WTC11 (cell line): ENCODE data around the gene MUC6. TPM values are rescaled to one million over a fixed set of nuclear protein-coding genes. Genes with fewer than 3 reads are reported as not detected.

Experiments
- ATAC-seq: fragments of 200-7000 bp; cut with Tn5 transposase; 2 replicates; pipeline ENCODE4 v1.10.0; 2021; ENCODE audit warnings: mild to moderate bottlenecking, moderate library complexity
- CTCF ChIA-PET: fragments of 300-600 bp; sonication (Branson Sonifier 250); formaldehyde crosslinking; loops from one replicate; lab custom pipeline; 2021; ENCODE audit warnings: antibody characterized with exemption; lab: Charles Lee
- POLR2A ChIA-PET: fragments of 350-600 bp; sonication (Branson Sonifier 250); formaldehyde crosslinking; loops from one replicate; lab custom pipeline; 2021; ENCODE audit warnings: antibody characterized with exemption; lab: Charles Lee
- DNase-seq: peaks from one replicate; pipeline ENCODE4 v3.0.0; 2021; ENCODE audit warnings: low spot score
- H3K27ac Mint-ChIP-seq: 2 replicates; pipeline ENCODE4 v1.8.0; 2021; ENCODE audit warnings: mixed read lengths
- H3K27me3 Mint-ChIP-seq: 2 replicates; pipeline ENCODE4 v1.8.0; 2021; ENCODE audit warnings: low read depth, mild to moderate bottlenecking, moderate library complexity, mixed read lengths
- H3K36me3 Mint-ChIP-seq: 2 replicates; pipeline ENCODE4 v1.8.0; 2021; ENCODE audit warnings: mixed read lengths
- H3K4me1 Mint-ChIP-seq: 2 replicates; pipeline ENCODE4 v1.8.0; 2022; ENCODE audit warnings: mixed read lengths
- H3K4me3 Mint-ChIP-seq: 2 replicates; pipeline ENCODE4 v1.8.0; 2021; ENCODE audit warnings: mild to moderate bottlenecking, moderate library complexity, mixed read lengths
- H3K9me3 Mint-ChIP-seq: 2 replicates; pipeline ENCODE4 v1.8.0; 2021; ENCODE audit warnings: mixed read lengths
- CDX4 ChIP-seq: fragments of 250-450 bp; sonication (Bioruptor Pico); IDR thresholded peaks from 2 replicates; pipeline ENCODE4 v1.9.0; 2021; ENCODE audit warnings: moderate library complexity, mild to moderate bottlenecking, inconsistent platforms, borderline replicate concordance
- EMX1 ChIP-seq: fragments of 250-450 bp; sonication (Bioruptor Pico); IDR thresholded peaks from 2 replicates; pipeline ENCODE4 v1.8.0; 2021; ENCODE audit warnings: mild to moderate bottlenecking
- FOXK1 ChIP-seq: sonication (generic); formaldehyde crosslinking; IDR thresholded peaks from 2 replicates; pipeline ENCODE4 v1.8.0; 2022; ENCODE audit warnings: mild to moderate bottlenecking, moderate library complexity, missing genetic modification reagents
- NR1H2 ChIP-seq: sonication (generic); formaldehyde crosslinking; IDR thresholded peaks from 2 replicates; pipeline ENCODE4 v1.9.0; 2021; ENCODE audit warnings: mild to moderate bottlenecking, moderate library complexity, missing genetic modification reagents
- SP1 ChIP-seq: sonication (generic); formaldehyde crosslinking; conservative IDR thresholded peaks from 2 replicates; pipeline ENCODE4 v1.8.1; 2022; ENCODE audit warnings: missing genetic modification reagents
- TEAD1 ChIP-seq: sonication (generic); formaldehyde crosslinking; IDR thresholded peaks from 2 replicates; pipeline ENCODE4 v1.8.0; 2022; ENCODE audit warnings: mild to moderate bottlenecking, missing genetic modification reagents
- TEAD4 ChIP-seq: sonication (generic); formaldehyde crosslinking; IDR thresholded peaks from 2 replicates; pipeline ENCODE4 v1.8.0; 2022; ENCODE audit warnings: mild to moderate bottlenecking, missing genetic modification reagents
- USF2 ChIP-seq: sonication (generic); formaldehyde crosslinking; IDR thresholded peaks from 2 replicates; pipeline ENCODE4 v1.8.1; 2023; ENCODE audit warnings: mild to moderate bottlenecking, missing genetic modification reagents, moderate library complexity
- ZNF317 ChIP-seq: sonication (generic); formaldehyde crosslinking; IDR thresholded peaks from 2 replicates; pipeline ENCODE4 v1.8.1; 2023; ENCODE audit warnings: low read depth, mild to moderate bottlenecking, moderate library complexity, missing genetic modification reagents, borderline replicate concordance
- ZNF512 ChIP-seq: sonication (generic); formaldehyde crosslinking; IDR thresholded peaks from 2 replicates; pipeline ENCODE4 v1.8.1; 2022; ENCODE audit warnings: missing genetic modification reagents, borderline replicate concordance
- total RNA-seq: library from RNA; stranded (reverse); gene quantifications from 3 replicates; pipeline ENCODE4 v1.2.3, GENCODE V29; 2021
- TF ChIP-seq, protein P1 (sequence below): fragments of 250-450 bp; sonication (Bioruptor Pico); IDR thresholded peaks from 2 replicates; pipeline ENCODE4 v1.8.0; 2021; ENCODE audit warnings: mild to moderate bottlenecking
- TF ChIP-seq, protein P2 (sequence below): sonication (generic); formaldehyde crosslinking; IDR thresholded peaks from 2 replicates; pipeline ENCODE4 v1.8.0; 2023; ENCODE audit warnings: missing genetic modification reagents, mild to moderate bottlenecking, borderline replicate concordance
- TF ChIP-seq, protein P3 (sequence below): sonication (generic); formaldehyde crosslinking; IDR thresholded peaks from 2 replicates; pipeline ENCODE4 v1.8.0; 2023; ENCODE audit warnings: mild to moderate bottlenecking, missing genetic modification reagents
- TF ChIP-seq, protein P4 (sequence below): fragments of 250-450 bp; sonication (Bioruptor Pico); IDR thresholded peaks from 2 replicates; pipeline ENCODE4 v1.9.0; 2021; ENCODE audit warnings: mild to moderate bottlenecking

MUC6 gene
- total RNA-seq, 1 experiment from 2014 or later: 0.13 TPM

- Mint-ChIP-seq H3K27me3 (no peaks in the 10 kb centered on the region), H3K27ac (no peak overlapping the region), H3K4me3 (no peak overlapping the region), H3K36me3 (peaks cover 27% of the 10 kb centered on the region), H3K9me3 (no peaks in the 10 kb centered on the region), H3K4me1 (peaks cover 9% of the 10 kb centered on the region)
- ATAC-seq (no peak), DNase-seq (no peak)
- ChIA-PET CTCF (interaction anchor here (0.6 to 1.2 kb wide), 2 partner anchors 44 to 47 kb away, joined by 3 read pairs; no protein-coding TSS in a partner anchor), POLR2A (no interaction called here)
- TF ChIP-seq, protein P1, sequence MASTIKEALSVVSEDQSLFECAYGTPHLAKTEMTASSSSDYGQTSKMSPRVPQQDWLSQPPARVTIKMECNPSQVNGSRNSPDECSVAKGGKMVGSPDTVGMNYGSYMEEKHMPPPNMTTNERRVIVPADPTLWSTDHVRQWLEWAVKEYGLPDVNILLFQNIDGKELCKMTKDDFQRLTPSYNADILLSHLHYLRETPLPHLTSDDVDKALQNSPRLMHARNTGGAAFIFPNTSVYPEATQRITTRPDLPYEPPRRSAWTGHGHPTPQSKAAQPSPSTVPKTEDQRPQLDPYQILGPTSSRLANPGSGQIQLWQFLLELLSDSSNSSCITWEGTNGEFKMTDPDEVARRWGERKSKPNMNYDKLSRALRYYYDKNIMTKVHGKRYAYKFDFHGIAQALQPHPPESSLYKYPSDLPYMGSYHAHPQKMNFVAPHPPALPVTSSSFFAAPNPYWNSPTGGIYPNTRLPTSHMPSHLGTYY (CRISPR knock-in tag): no peak
- TF ChIP-seq, protein P2, sequence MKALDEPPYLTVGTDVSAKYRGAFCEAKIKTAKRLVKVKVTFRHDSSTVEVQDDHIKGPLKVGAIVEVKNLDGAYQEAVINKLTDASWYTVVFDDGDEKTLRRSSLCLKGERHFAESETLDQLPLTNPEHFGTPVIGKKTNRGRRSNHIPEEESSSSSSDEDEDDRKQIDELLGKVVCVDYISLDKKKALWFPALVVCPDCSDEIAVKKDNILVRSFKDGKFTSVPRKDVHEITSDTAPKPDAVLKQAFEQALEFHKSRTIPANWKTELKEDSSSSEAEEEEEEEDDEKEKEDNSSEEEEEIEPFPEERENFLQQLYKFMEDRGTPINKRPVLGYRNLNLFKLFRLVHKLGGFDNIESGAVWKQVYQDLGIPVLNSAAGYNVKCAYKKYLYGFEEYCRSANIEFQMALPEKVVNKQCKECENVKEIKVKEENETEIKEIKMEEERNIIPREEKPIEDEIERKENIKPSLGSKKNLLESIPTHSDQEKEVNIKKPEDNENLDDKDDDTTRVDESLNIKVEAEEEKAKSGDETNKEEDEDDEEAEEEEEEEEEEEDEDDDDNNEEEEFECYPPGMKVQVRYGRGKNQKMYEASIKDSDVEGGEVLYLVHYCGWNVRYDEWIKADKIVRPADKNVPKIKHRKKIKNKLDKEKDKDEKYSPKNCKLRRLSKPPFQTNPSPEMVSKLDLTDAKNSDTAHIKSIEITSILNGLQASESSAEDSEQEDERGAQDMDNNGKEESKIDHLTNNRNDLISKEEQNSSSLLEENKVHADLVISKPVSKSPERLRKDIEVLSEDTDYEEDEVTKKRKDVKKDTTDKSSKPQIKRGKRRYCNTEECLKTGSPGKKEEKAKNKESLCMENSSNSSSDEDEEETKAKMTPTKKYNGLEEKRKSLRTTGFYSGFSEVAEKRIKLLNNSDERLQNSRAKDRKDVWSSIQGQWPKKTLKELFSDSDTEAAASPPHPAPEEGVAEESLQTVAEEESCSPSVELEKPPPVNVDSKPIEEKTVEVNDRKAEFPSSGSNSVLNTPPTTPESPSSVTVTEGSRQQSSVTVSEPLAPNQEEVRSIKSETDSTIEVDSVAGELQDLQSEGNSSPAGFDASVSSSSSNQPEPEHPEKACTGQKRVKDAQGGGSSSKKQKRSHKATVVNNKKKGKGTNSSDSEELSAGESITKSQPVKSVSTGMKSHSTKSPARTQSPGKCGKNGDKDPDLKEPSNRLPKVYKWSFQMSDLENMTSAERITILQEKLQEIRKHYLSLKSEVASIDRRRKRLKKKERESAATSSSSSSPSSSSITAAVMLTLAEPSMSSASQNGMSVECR: no peak
Measured at GRCh38 chr11:971731-972365, 64.7 kb downstream of the MUC6 start.

GRCh38 chr11:971092-971690, 65.3 kb downstream of the MUC6 start:
- no peaks in the 10 kb centered on the region for H3K9me3 Mint-ChIP-seq
- no peak overlapping the region for H3K4me3 Mint-ChIP-seq
- H3K4me1 Mint-ChIP-seq: peaks cover 9% of the 10 kb centered on the region
- ChIA-PET POLR2A (no interaction called here), CTCF (no interaction called here)
- H3K27ac Mint-ChIP-seq: peak overlapping the region; percentile 56
- no peak for DNase-seq
- no peaks in the 10 kb centered on the region for H3K27me3 Mint-ChIP-seq
- H3K36me3 Mint-ChIP-seq: peaks cover 32% of the 10 kb centered on the region
- no peak for ATAC-seq
- TF ChIP-seq FOXK1 (CRISPR knock-in tag): no peak
- TF ChIP-seq NR1H2 (CRISPR knock-in tag): no peak
- no peak for TF ChIP-seq EMX1 (CRISPR knock-in tag)
- no peak for TF ChIP-seq SP1 (CRISPR knock-in tag)
- no peak for TF ChIP-seq USF2 (CRISPR knock-in tag)
- TF ChIP-seq ZNF512 (CRISPR knock-in tag): no peak
- TF ChIP-seq TEAD1: no peak
- no peak for TF ChIP-seq TEAD4
- TF ChIP-seq, protein P3, sequence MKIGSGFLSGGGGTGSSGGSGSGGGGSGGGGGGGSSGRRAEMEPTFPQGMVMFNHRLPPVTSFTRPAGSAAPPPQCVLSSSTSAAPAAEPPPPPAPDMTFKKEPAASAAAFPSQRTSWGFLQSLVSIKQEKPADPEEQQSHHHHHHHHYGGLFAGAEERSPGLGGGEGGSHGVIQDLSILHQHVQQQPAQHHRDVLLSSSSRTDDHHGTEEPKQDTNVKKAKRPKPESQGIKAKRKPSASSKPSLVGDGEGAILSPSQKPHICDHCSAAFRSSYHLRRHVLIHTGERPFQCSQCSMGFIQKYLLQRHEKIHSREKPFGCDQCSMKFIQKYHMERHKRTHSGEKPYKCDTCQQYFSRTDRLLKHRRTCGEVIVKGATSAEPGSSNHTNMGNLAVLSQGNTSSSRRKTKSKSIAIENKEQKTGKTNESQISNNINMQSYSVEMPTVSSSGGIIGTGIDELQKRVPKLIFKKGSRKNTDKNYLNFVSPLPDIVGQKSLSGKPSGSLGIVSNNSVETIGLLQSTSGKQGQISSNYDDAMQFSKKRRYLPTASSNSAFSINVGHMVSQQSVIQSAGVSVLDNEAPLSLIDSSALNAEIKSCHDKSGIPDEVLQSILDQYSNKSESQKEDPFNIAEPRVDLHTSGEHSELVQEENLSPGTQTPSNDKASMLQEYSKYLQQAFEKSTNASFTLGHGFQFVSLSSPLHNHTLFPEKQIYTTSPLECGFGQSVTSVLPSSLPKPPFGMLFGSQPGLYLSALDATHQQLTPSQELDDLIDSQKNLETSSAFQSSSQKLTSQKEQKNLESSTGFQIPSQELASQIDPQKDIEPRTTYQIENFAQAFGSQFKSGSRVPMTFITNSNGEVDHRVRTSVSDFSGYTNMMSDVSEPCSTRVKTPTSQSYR: no peak
- TF ChIP-seq, protein P2: no peak
- TF ChIP-seq, protein P4, sequence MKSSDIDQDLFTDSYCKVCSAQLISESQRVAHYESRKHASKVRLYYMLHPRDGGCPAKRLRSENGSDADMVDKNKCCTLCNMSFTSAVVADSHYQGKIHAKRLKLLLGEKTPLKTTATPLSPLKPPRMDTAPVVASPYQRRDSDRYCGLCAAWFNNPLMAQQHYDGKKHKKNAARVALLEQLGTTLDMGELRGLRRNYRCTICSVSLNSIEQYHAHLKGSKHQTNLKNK (CRISPR knock-in tag): no peak
- no peak for TF ChIP-seq ZNF317 (CRISPR knock-in tag)
- TF ChIP-seq CDX4 (CRISPR knock-in tag): no peak
